Inferior parietal cortex (tissue), 1 donor: Measurements from ENCODE around the gene EIF3CL.
"Not testable (repeated sequence)": the region's sequence is repeated elsewhere in the genome, so short reads cannot be mapped to it uniquely, and the experiment has no call there.

Source experiments
- DNase-seq: peaks from one replicate; pipeline ENCODE4 v3.0.0-alpha.2; 2016; ENCODE audit errors: extremely low spot score

EIF3CL gene, protein sequence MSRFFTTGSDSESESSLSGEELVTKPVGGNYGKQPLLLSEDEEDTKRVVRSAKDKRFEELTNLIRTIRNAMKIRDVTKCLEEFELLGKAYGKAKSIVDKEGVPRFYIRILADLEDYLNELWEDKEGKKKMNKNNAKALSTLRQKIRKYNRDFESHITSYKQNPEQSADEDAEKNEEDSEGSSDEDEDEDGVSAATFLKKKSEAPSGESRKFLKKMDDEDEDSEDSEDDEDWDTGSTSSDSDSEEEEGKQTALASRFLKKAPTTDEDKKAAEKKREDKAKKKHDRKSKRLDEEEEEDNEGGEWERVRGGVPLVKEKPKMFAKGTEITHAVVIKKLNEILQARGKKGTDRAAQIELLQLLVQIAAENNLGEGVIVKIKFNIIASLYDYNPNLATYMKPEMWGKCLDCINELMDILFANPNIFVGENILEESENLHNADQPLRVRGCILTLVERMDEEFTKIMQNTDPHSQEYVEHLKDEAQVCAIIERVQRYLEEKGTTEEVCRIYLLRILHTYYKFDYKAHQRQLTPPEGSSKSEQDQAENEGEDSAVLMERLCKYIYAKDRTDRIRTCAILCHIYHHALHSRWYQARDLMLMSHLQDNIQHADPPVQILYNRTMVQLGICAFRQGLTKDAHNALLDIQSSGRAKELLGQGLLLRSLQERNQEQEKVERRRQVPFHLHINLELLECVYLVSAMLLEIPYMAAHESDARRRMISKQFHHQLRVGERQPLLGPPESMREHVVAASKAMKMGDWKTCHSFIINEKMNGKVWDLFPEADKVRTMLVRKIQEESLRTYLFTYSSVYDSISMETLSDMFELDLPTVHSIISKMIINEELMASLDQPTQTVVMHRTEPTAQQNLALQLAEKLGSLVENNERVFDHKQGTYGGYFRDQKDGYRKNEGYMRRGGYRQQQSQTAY

DNA sequence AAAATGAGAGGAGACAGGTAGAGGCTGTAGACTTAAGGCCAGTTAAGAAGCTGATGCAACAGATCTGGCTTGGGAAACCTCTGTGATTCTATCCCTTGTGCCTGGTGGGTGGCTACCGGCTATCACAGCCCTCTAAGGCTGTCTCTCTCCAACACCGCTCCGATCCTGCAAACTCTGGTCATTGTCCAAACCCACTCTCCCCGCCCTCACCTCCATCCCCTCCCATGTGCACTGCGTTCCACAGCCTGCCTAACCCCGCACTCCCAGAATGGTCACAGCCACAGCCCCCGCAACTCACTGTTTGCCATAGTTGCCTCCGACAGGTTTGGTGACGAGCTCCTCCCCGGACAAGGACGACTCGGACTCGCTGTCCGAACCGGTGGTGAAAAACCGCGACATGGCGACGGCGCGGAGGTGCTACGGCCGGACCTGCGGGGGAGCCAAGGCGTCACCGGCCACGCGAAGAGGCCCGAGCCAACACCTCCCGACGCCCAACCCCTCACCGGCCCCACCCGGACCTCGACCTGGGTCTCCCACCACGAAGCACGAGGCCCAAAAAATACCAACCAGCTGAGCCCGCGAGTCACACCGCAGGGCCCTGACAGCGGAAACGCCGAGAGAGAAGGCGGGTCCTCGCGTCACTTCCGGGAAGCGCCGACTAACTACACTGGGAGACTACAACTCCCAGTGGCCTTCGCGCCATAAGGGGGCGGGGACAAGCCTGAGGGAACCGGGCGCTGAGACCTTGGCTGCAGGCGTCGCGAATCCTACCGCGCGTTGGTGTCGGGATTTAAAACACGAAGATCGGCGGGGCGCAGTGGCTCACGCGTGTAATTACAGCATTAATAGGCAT is at the start of gene EIF3CL:
EIF3CL (minus strand) TSS at position 622 of the 853 bp plus-strand sequence; CDS start at position 399, 223 bp downstream.
- not testable (repeated sequence) for DNase-seq

- DNase-seq = not testable (repeated sequence)
Observed at GRCh38 chr16:28447081-28447480, 43.4 kb upstream of the EIF3CL start.

DNA sequence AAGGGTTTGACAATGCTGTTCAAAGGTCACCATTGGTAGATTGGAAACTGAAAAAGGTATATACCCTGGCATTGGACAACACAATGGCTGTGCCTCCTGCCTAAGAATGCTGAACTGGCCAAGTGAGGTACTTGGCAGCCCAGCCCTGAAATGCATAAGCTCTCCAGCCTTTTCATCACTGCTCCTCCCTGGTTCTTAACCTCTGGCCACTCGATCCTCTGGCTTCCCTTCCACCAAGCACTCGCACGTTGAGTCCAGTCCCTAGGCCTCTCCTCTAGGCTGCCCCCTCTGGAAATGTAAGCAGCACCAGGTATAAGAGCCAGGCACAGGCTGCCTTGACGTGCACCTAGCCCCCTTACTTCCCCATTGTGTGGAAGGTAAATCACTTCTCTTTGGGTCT is 42.7 kb upstream of the EIF3CL start:
- not testable (repeated sequence) for DNase-seq

DNA sequence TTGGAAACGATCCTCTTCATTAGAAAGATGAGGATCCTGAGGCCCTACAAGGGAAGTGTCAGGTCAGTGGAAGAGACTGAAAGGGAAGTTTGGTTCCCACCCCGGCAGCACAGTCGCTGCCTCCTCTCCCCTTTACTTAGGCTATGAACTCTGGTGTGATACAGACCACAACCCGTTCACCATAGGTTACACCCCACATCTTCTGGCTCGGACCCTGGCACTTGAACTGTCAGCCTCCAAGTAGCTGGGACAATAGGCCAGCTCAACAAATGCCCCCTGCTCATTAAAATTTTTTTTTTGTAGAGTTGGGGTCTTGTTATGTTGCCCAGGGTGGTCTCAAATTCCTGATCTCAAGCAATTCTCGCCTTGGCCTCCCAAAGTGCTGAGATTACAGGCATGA is 40.3 kb upstream of the EIF3CL start:
- DNase-seq = not testable (repeated sequence)

DNA sequence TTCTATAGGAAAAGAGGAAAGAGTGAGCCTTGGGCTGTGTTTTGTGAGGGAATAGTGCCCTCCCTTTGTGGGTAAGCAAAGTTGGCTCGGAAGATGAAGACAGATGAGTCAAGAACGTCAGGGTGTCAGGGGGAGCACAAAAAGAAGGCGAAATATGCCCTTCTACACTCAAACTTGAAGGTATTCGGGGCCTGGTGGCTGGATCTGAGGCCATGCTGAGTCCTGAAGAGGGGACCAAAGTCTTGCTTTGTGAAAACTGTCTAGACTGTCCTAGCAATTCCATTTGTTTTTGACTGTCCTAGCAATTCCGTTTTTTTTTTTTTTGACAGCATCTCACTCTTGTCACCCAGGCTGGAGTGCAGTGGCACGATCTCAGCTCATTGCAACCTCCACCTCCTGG is 35.3 kb upstream of the EIF3CL start:
- not testable (repeated sequence) for DNase-seq

DNA sequence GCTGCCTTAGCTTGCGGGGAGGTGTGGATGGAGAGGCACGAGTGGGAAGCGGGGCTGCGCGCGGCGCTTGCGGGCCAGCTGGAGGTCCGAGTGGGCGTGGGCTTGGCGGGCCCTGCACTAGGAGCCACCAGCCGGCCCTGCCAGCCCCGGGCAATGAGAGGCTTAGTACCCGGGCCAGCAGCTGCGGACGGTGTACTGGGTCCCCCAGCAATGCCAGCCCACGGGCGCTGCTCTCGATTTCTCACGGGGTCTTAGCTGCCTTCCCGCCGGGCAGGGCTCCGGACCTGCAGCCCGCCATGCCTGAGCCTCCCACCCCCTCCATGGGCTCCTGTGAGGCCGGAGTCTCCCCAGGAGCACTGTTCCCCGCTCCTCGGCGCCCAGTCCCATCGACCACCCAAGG is 31.7 kb upstream of the EIF3CL start:
- DNase-seq = not testable (repeated sequence)

- DNase-seq = not testable (repeated sequence)
Observed at GRCh38 chr16:28426060-28426680, 22.5 kb upstream of the EIF3CL start.

- DNase-seq = not testable (repeated sequence)
Observed at GRCh38 chr16:28421071-28421750, 17.6 kb upstream of the EIF3CL start.

GRCh38 chr16:28417033-28417432 is 13.4 kb upstream of the EIF3CL start:
- not testable (repeated sequence) for DNase-seq

DNA sequence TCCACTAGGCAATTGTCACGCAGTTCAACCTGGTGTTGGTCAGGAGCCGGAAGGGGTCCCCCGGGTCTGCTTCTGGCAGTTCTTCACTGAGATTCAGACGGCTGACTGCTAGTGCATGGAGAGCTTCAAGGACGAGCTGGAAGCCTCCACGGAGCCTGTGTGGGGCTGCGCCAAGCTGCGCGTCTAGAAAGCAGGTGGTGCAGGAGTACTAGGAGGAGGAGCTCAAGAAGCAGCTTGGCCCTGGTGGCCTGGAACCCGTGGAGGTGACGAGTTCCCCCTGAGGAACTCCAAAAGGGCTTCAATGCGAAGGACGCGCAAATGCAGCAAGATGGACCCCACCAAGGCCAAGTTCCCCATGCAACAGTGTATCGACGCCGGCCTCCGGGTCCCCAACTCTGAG is 10.9 kb upstream of the EIF3CL start:
- not testable (repeated sequence) for DNase-seq

GRCh38 chr16:28413585-28413984 is 9.9 kb upstream of the EIF3CL start:
- not testable (repeated sequence) for DNase-seq

- DNase-seq = not testable (repeated sequence)
Observed at GRCh38 chr16:28392054-28392453, 11.6 kb downstream of the EIF3CL start.

GRCh38 chr16:28382177-28382867 is 21.3 kb downstream of the EIF3CL start:
- DNase-seq = not testable (repeated sequence)

DNA sequence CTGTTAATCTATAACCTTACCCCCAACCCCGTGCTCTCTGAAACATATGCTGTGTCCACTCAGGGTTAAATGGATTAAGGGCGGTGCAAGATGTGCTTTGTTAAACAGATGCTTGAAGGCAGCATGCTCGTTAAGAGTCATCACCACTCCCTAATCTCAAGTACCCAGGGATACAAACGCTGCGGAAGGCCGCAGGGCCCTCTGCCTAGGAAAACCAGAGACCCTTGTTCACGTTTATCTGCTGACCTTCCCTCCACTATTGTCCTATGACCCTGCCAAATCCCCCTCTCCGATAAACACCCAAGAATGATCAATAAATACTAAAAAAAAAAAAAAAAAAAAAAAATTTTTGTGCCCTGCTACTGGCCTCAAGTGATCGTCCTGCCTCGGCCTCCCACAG is 25.8 kb downstream of the EIF3CL start:
- not testable (repeated sequence) for DNase-seq

DNA sequence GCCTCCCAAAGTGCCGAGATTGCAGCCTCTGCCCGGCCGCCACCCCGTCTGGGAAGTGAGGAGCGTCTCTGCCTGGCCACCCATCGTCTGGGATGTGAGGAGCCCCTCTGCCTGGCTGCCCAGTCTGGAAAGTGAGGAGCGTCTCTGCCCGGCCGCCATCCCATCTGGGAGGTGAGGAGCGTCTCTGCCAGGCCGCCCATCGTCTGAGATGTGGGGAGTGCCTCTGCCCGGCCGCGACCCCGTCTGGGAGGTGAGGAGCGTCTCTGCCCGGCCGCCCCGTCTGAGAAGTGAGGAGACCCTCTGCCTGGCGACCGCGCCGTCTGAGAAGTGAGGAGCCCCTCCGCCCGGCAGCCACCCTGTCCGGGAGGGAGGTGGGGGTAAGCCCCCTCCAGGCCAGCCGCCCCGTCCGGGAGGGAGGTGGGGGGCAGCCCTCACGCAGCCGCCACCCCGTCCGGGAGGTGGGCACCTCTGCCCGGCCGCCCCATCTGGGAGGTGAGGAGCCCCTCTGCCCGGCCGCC is 26.5 kb downstream of the EIF3CL start:
- not testable (repeated sequence) for DNase-seq

DNA sequence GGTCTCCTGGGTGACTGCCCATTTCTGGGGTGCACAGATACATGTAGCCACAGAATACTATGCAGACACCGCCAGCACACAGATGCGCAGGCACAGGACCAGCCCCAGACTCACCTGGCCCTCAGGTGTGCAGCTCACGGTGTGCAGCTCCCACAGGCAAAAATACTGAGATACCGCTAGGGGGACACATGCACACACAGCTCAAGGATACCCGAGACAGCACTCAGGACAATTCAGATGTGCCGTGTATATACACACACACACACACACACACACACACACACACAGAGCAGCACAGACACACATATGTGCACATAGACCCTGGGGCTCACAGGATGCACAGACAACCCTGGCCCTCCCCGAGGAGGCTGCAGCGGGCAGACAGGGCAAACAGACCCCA is 28.5 kb downstream of the EIF3CL start:
- not testable (repeated sequence) for DNase-seq

DNA sequence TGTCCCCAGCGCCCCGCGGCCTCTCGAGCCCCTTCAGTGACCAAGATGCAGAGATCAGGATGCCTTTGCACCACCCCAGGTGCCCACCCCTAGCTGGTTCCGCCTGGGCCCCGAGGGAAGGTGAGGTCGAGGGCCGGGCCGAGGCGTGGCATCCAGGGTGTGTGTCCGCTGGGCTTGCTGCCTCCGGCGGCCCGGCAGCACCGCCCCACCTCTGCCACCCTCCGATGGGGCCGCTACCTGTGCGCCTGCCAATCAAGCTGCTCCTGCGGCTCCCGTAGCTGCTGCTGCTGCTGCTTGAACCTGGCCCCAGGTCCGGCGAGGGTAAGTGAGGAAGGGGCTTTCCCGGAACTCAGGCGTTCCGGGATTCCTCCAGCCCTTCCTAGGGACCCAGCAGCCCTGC is 29.4 kb downstream of the EIF3CL start:
- DNase-seq = not testable (repeated sequence)

GRCh38 chr16:28367926-28368325 is 35.7 kb downstream of the EIF3CL start:
- not testable (repeated sequence) for DNase-seq
